GM23338 (cell line): ENCODE data around the gene ZDHHC9. TPM values are rescaled to one million over a fixed set of nuclear protein-coding genes. Genes with fewer than 3 reads are reported as not detected.

Experiments used
- ATAC-seq: fragments of 200-7000 bp; cut with Tn5 transposase; 3 replicates; pipeline ENCODE4 v1.9.1; 2020
- DNase-seq: peaks from one replicate; pipeline ENCODE4 v3.0.0-alpha.2; 2015; ENCODE audit warnings: low spot score
- H2AFZ ChIP-seq: fragments of 200-600 bp; sonication (generic); 2 replicates; pipeline ENCODE4 v1.8.0; 2016; ENCODE audit warnings: antibody characterized with exemption, mild to moderate bottlenecking, moderate library complexity
- H3F3A ChIP-seq: fragments of 200-600 bp; sonication (generic); replicated peaks from 2 replicates; pipeline ENCODE4 v1.8.0; 2017; ENCODE audit warnings: antibody characterized with exemption, mixed run types, low read depth
- H3K27ac ChIP-seq: fragments of 200-600 bp; sonication (generic); 2 replicates; pipeline ENCODE4 v1.6.1; 2016; ENCODE audit warnings: low read depth
- H3K27me3 ChIP-seq: fragments of 200-600 bp; sonication (generic); 2 replicates; pipeline ENCODE4 v1.8.0; 2016; ENCODE audit warnings: mild to moderate bottlenecking, mixed run types, moderate library complexity; ENCODE audit not compliant: insufficient read depth
- H3K36me3 ChIP-seq: fragments of 200-600 bp; sonication (generic); 2 replicates; pipeline ENCODE4 v1.8.0; 2016; ENCODE audit warnings: mild to moderate bottlenecking; ENCODE audit not compliant: insufficient read depth
- H3K4me1 ChIP-seq: fragments of 200-600 bp; sonication (generic); 2 replicates; pipeline ENCODE4 v1.8.0; 2016; ENCODE audit warnings: mild to moderate bottlenecking, moderate library complexity; ENCODE audit not compliant: insufficient read depth
- H3K4me2 ChIP-seq: fragments of 200-600 bp; sonication (generic); 2 replicates; pipeline ENCODE4 v1.7.1; 2017; ENCODE audit warnings: mixed run types
- H3K4me3 ChIP-seq: fragments of 200-600 bp; sonication (generic); 2 replicates; pipeline ENCODE4 v1.6.1; 2016; ENCODE audit warnings: mixed run types
- H3K79me2 ChIP-seq: fragments of 200-600 bp; sonication (generic); replicated peaks from 2 replicates; pipeline ENCODE4 v1.8.0; 2017; ENCODE audit warnings: mild to moderate bottlenecking; ENCODE audit not compliant: insufficient read depth
- H3K9me2 ChIP-seq: fragments of 200-600 bp; sonication (generic); 2 replicates; pipeline ENCODE4 v1.8.0; 2017; ENCODE audit not compliant: insufficient read depth
- H4K20me1 ChIP-seq: fragments of 200-600 bp; sonication (generic); replicated peaks from 2 replicates; pipeline ENCODE4 v1.8.0; 2017; ENCODE audit warnings: mild to moderate bottlenecking; ENCODE audit not compliant: insufficient read depth
- H3K27ac Mint-ChIP-seq: 2 replicates; pipeline ENCODE4 v1.8.0; 2020; ENCODE audit warnings: inconsistent platforms, mild to moderate bottlenecking, moderate library complexity, mixed read lengths
- H3K27me3 Mint-ChIP-seq: 3 replicates; pipeline ENCODE4 v1.8.0; 2022; ENCODE audit warnings: low read depth, mild to moderate bottlenecking, moderate library complexity, mixed read lengths, inconsistent platforms; ENCODE audit not compliant: insufficient read depth, poor library complexity
- H3K36me3 Mint-ChIP-seq: 3 replicates; pipeline ENCODE4 v1.8.0; 2021; ENCODE audit warnings: low read depth, mild to moderate bottlenecking, inconsistent platforms, moderate library complexity, mixed read lengths
- H3K4me1 Mint-ChIP-seq: 3 replicates; pipeline ENCODE4 v1.8.0; 2020; ENCODE audit warnings: mild to moderate bottlenecking, inconsistent platforms, mixed read lengths
- H3K4me3 Mint-ChIP-seq: 3 replicates; pipeline ENCODE4 v1.8.0; 2021; ENCODE audit warnings: moderate library complexity, mild to moderate bottlenecking, inconsistent platforms, mixed read lengths
- H3K9me3 Mint-ChIP-seq: 3 replicates; pipeline ENCODE4 v1.8.0; 2020; ENCODE audit warnings: moderate library complexity, mild to moderate bottlenecking, inconsistent platforms, mixed read lengths
- CREB1 ChIP-seq: fragments of 250-450 bp; sonication (Bioruptor Pico); IDR thresholded peaks from 2 replicates; pipeline ENCODE4 v1.5.0; 2020; ENCODE audit warnings: low read depth, mild to moderate bottlenecking, moderate library complexity
- JUNB ChIP-seq: IDR thresholded peaks from one replicate; pipeline ENCODE4 v1.6.1; 2016; ENCODE audit warnings: antibody characterized with exemption; ENCODE audit not compliant: unreplicated experiment
- NANOG ChIP-seq: IDR thresholded peaks from 2 replicates; pipeline ENCODE4 v1.6.1; 2016; ENCODE audit warnings: antibody characterized with exemption, borderline replicate concordance
- POLR2AphosphoS5 ChIP-seq: IDR thresholded peaks from 2 replicates; pipeline ENCODE4 v1.6.1; 2016; ENCODE audit warnings: antibody characterized with exemption, low read depth
- ZNF331 ChIP-seq: fragments of 250-450 bp; sonication (Bioruptor Pico); IDR thresholded peaks from 2 replicates; pipeline ENCODE4 v1.5.0; 2020; ENCODE audit warnings: low read depth, mild to moderate bottlenecking, moderate library complexity
- long read RNA-seq: library from polyadenylated mRNA; unstranded; transcript quantifications from one replicate; pipeline ENCODE4 v2.0.0, GENCODE V29; 2020; ENCODE audit not compliant: unreplicated experiment
- polyA plus RNA-seq: library from polyadenylated mRNA; unstranded; fragments of >200 nt; fragmentation: Nextera tagmentation; extraction: Ambion mirVana; gene quantifications from 2 replicates; pipeline ENCODE4 v1.2.1, GENCODE V29; 2016
- total RNA-seq: library from RNA; depleted of rRNA; stranded (reverse); fragments of >200 nt; shearing (Covaris generic); gene quantifications from 2 replicates; pipeline ENCODE4 v1.2.3, GENCODE V29; 2014; rRNA removed
- TF ChIP-seq, protein P1 (sequence below), 2 experiments: fragments of 200-600 bp in 1 of 2; sonication (generic) in 1 of 2; conservative IDR thresholded peaks; 2 replicates each; pipeline versions ENCODE4 v1.5.1 to v1.6.1; 2016 to 2017; ENCODE audit warnings: antibody characterized with exemption in 2 of 2, low read depth in 2 of 2, mild to moderate bottlenecking in 2 of 2, moderate library complexity in 1 of 2

Gene ZDHHC9
- total RNA-seq (17.6 and 19.1 TPM in 2 replicates), polyA plus RNA-seq (14.2 and 15.0 TPM in 2 replicates)
- long read RNA-seq, full-length matches to known transcripts, result 6 of 9 reads
- long read RNA-seq, partial matches to known transcripts, result 0 of 9 reads
- long read RNA-seq, other reads (novel, unspliced or antisense), result 3 of 9 reads

DNA sequence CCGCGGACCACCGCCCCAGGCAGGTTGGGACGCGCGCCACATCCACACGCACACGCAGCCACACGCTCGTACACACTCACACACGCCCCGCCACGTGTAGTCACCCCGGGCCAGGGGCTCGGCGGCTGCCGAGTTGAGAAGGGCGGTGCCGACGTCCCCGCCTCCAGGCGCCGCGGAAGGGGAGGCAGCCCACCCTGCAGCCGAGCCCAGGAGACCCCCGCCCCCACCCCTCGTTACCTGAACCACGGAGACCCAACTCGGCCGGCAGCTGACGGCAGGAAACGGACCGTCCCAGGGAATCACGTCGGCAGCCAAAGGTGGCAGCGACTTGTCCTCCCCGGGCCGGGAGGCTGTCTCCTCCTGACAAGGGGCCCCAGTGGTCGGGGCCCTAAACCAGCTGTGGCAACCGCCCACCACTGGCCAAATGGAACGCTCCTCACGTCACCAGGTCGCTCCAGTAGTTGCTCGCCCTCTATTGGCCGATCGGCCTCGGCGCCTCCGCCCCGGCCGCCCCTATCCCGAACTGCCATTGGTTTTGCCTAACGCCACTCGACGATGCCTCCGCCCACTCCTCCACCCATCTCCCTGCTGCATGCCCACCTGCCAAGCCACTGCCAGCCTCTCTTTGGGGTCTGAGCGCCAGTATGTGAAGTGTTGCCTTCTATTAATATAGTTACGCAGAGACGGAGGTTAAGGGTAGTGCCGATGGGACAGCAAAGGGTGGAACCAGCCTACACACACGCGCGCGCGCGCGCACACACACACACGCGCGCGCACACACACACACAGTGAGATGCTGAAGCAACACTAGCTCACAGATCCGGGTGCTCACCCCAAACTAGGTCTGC lies at the start of gene ZDHHC9:
TSS of gene ZDHHC9 (minus strand) at position 428 of the 848 bp plus-strand sequence. CDS start 1,941 bp downstream, outside the sequence.
- Histone ChIP-seq H3F3A (no peaks in the 10 kb centered on the region), H3K4me2 (peak within 1 kb of the TSS; percentile 80), H3K36me3 (no peaks in the 10 kb centered on the region), H3K9me2 (no peaks in the 10 kb centered on the region), H2AFZ (peak within 1 kb of the TSS; percentile 87), H3K79me2 (peaks cover 19% of the 10 kb centered on the region), H3K27me3 (no peaks in the 10 kb centered on the region), H4K20me1 (no peaks in the 10 kb centered on the region), H3K27ac (no peak within 1 kb of the TSS), H3K4me1 (no peaks in the 10 kb centered on the region; the same call in 1 of the 2 replicates), H3K4me3 (peak within 1 kb of the TSS; percentile 80)
- Mint-ChIP-seq H3K27me3 (peaks cover 3% of the 10 kb centered on the region), H3K36me3 (peaks cover 7% of the 10 kb centered on the region; the same call in 2 of the 3 replicates), H3K27ac (no peak within 1 kb of the TSS), H3K4me3 (peak within 1 kb of the TSS; percentile 92), H3K4me1 (peaks cover 21% of the 10 kb centered on the region), H3K9me3 (no peaks in the 10 kb centered on the region)
- TF ChIP-seq ZNF331 (CRISPR knock-in tag) (no peak), POLR2AphosphoS5 (peak; percentile 53), CREB1 (CRISPR knock-in tag) (peak; percentile 84)
- DNase-seq (peak; percentile 90), ATAC-seq (peak; percentile 96)

DNA sequence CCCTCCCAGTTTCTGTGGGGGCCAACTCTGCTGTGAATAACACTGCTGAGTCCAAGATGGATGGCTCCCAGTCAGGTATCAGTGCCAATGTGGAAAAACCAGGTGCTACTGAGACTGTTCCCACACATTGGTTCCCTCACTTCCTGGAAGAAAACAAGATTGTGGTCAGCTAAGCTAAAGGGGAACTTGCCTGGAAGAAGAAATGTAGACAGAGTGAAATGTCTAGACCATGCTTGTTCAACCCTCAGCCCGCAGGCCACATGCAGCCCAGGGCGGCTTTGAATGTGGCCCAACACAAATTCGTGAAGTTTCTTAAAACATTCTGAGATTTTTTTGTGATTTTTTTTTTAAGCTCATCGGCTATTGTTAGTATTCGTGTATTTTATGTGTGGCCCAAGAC lies 33.7 kb upstream of the ZDHHC9 start:
- no peak for ATAC-seq
- no peak overlapping the region for H3K4me3 Mint-ChIP-seq
- H3K27me3 Mint-ChIP-seq, result no peaks in the 10 kb centered on the region
- H2AFZ ChIP-seq, result no peak overlapping the region
- no peak overlapping the region for H3K27ac Mint-ChIP-seq
- H3K4me2 ChIP-seq, result no peak overlapping the region
- H3F3A ChIP-seq, result no peaks in the 10 kb centered on the region
- H4K20me1 ChIP-seq, result no peaks in the 10 kb centered on the region
- H3K9me3 Mint-ChIP-seq, result peaks cover 12% of the 10 kb centered on the region; the same call in 2 of the 3 replicates
- H3K9me2 ChIP-seq, result no peaks in the 10 kb centered on the region
- H3K27ac ChIP-seq, result no peak overlapping the region
- H3K4me1 ChIP-seq, result no peaks in the 10 kb centered on the region
- TF ChIP-seq, protein P1, sequence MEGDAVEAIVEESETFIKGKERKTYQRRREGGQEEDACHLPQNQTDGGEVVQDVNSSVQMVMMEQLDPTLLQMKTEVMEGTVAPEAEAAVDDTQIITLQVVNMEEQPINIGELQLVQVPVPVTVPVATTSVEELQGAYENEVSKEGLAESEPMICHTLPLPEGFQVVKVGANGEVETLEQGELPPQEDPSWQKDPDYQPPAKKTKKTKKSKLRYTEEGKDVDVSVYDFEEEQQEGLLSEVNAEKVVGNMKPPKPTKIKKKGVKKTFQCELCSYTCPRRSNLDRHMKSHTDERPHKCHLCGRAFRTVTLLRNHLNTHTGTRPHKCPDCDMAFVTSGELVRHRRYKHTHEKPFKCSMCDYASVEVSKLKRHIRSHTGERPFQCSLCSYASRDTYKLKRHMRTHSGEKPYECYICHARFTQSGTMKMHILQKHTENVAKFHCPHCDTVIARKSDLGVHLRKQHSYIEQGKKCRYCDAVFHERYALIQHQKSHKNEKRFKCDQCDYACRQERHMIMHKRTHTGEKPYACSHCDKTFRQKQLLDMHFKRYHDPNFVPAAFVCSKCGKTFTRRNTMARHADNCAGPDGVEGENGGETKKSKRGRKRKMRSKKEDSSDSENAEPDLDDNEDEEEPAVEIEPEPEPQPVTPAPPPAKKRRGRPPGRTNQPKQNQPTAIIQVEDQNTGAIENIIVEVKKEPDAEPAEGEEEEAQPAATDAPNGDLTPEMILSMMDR (conservative IDR thresholded peaks at IDR 0.05; ENCODE audit: low read depth in 2 of 2), result no peak
- TF ChIP-seq NANOG, result no peak
- no peak for TF ChIP-seq JUNB
- TF ChIP-seq CREB1 (CRISPR knock-in tag), result no peak
- H3K36me3 ChIP-seq, result no peaks in the 10 kb centered on the region
- peaks cover 3% of the 10 kb centered on the region; the same call in 1 of the 3 replicates for H3K4me1 Mint-ChIP-seq
- H3K4me3 ChIP-seq, result no peak overlapping the region
- no peaks in the 10 kb centered on the region for H3K36me3 Mint-ChIP-seq
- H3K79me2 ChIP-seq, result no peaks in the 10 kb centered on the region
- no peaks in the 10 kb centered on the region for H3K27me3 ChIP-seq
- DNase-seq, result no peak
